GM12872 (cell line): Measurements from ENCODE around the gene GABRB1.

Experiments used
- CTCF ChIP-seq: IDR thresholded peaks from 3 replicates; pipeline ENCODE4 v1.5.1; 2011; ENCODE audit warnings: low read depth, mild to moderate bottlenecking, low read length, moderate library complexity; ENCODE audit not compliant: insufficient read depth

Gene GABRB1

GRCh38 chr4:47000406-47000805 lies 31.0 kb upstream of the GABRB1 start:
- no peak for TF ChIP-seq CTCF

- no peak for TF ChIP-seq CTCF
Observed at GRCh38 chr4:47002580-47002979, 28.8 kb upstream of the GABRB1 start.

- TF ChIP-seq CTCF: no peak
Observed at GRCh38 chr4:47010347-47010911, 20.9 kb upstream of the GABRB1 start.

GRCh38 chr4:47010912-47011446 lies 20.4 kb upstream of the GABRB1 start:
- no peak for TF ChIP-seq CTCF

GRCh38 chr4:47012676-47013075 lies 18.7 kb upstream of the GABRB1 start:
- TF ChIP-seq CTCF: no peak

GRCh38 chr4:47013373-47013772 lies 18.0 kb upstream of the GABRB1 start:
- TF ChIP-seq CTCF: no peak

GRCh38 chr4:47017081-47017480 lies 14.3 kb upstream of the GABRB1 start:
- no peak for TF ChIP-seq CTCF
